ENCODE measurements around the gene REPS1. TPM values are rescaled to one million over a fixed set of nuclear protein-coding genes. Genes with fewer than 3 reads are reported as not detected.

The REPS1 gene
- total RNA-seq (10 to 100 TPM; 16.3 to 23.9 (median 21.5) TPM), polyA plus RNA-seq (10 to 100 TPM; 13.0 to 17.2 (median 16.8) TPM)
- long read RNA-seq, donor 1, full-length matches to known transcripts = 7 of 13 reads
- long read RNA-seq, donor 1, partial matches to known transcripts = 1 of 13 reads
- long read RNA-seq, donor 1, other reads (novel, unspliced or antisense) = 5 of 13 reads
- long read RNA-seq, donor 2, full-length matches to known transcripts = 24 of 49 reads
- long read RNA-seq, donor 2, partial matches to known transcripts = 13 of 49 reads
- long read RNA-seq, donor 2, other reads (novel, unspliced or antisense) = 12 of 49 reads

GRCh38 chr6:138987643-138988468, at the start of gene REPS1:
TSS of gene REPS1 (minus strand) at chr6:138988253. CDS start at chr6:138987682, 571 bp downstream.
- no peaks in the 10 kb centered on the region for H3K27me3 ChIP-seq (ENCODE audit: insufficient read depth in 3 of 3, low read length in 2 of 3)
- WGBS, 3 donors = 0 to 1% (median 0%) methylated on average over 75 to 105 of the region's 105 CpGs
- TF ChIP-seq, protein P1, sequence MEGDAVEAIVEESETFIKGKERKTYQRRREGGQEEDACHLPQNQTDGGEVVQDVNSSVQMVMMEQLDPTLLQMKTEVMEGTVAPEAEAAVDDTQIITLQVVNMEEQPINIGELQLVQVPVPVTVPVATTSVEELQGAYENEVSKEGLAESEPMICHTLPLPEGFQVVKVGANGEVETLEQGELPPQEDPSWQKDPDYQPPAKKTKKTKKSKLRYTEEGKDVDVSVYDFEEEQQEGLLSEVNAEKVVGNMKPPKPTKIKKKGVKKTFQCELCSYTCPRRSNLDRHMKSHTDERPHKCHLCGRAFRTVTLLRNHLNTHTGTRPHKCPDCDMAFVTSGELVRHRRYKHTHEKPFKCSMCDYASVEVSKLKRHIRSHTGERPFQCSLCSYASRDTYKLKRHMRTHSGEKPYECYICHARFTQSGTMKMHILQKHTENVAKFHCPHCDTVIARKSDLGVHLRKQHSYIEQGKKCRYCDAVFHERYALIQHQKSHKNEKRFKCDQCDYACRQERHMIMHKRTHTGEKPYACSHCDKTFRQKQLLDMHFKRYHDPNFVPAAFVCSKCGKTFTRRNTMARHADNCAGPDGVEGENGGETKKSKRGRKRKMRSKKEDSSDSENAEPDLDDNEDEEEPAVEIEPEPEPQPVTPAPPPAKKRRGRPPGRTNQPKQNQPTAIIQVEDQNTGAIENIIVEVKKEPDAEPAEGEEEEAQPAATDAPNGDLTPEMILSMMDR (IDR thresholded peaks at IDR 0.05) = peak; percentile 99
- H3K4me3 ChIP-seq = peak within 1 kb of the TSS; percentile 81
- H3K4me1 ChIP-seq = peaks cover 7% of the 10 kb centered on the region
- ATAC-seq (peak; percentile 99), DNase-seq (peak; percentile 91 to 95)
- no peaks in the 10 kb centered on the region for H3K9me3 ChIP-seq
- no peaks in the 10 kb centered on the region for H3K36me3 ChIP-seq (ENCODE audit: insufficient read depth in 1 of 2, low read depth in 1 of 2)
- intact Hi-C loops (cut with DNase I) = loop anchor here (1.0 to 5.0 kb wide), 3 partner anchors 173 to 379 kb away; no protein-coding TSS in a partner anchor
- peak within 1 kb of the TSS; percentile 93 for H3K27ac ChIP-seq

GRCh38 chr6:139037490-139037889, 49.4 kb upstream of the REPS1 start:
- no peak for ATAC-seq
- WGBS, 3 donors = 86 to 94% (median 87%) methylated on average over 5 of the region's 5 CpGs
- no peaks in the 10 kb centered on the region for H3K36me3 ChIP-seq (ENCODE audit: insufficient read depth in 1 of 2, low read depth in 1 of 2)
- H3K4me3 ChIP-seq = no peak overlapping the region
- no peak for DNase-seq
- H3K27ac ChIP-seq = no peak overlapping the region
- no peaks in the 10 kb centered on the region for H3K4me1 ChIP-seq
- H3K9me3 ChIP-seq = no peaks in the 10 kb centered on the region
- no peaks in the 10 kb centered on the region for H3K27me3 ChIP-seq (ENCODE audit: insufficient read depth in 3 of 3, low read length in 2 of 3)
- TF ChIP-seq, protein P1 (IDR thresholded peaks at IDR 0.05) = no peak
- intact Hi-C loops (cut with DNase I) = no loop called here

- no peak overlapping the region for H3K27ac ChIP-seq
- 72 to 77% (median 74%) methylated on average over 9 of the region's 9 CpGs for WGBS, 3 donors
- ATAC-seq (no peak), DNase-seq (no peak)
- TF ChIP-seq, protein P1 (IDR thresholded peaks at IDR 0.05) = no peak
- H3K27me3 ChIP-seq (ENCODE audit: insufficient read depth in 3 of 3, low read length in 2 of 3) = no peaks in the 10 kb centered on the region
- peak overlapping the region; percentile 92 for H3K4me3 ChIP-seq
- H3K4me1 ChIP-seq = peaks cover 3% of the 10 kb centered on the region
- no peaks in the 10 kb centered on the region for H3K36me3 ChIP-seq (ENCODE audit: insufficient read depth in 1 of 2, low read depth in 1 of 2)
- intact Hi-C loops (cut with DNase I) = no loop called here
- no peaks in the 10 kb centered on the region for H3K9me3 ChIP-seq
Measured at GRCh38 chr6:139030228-139030963, 42.3 kb upstream of the REPS1 start.

DNA sequence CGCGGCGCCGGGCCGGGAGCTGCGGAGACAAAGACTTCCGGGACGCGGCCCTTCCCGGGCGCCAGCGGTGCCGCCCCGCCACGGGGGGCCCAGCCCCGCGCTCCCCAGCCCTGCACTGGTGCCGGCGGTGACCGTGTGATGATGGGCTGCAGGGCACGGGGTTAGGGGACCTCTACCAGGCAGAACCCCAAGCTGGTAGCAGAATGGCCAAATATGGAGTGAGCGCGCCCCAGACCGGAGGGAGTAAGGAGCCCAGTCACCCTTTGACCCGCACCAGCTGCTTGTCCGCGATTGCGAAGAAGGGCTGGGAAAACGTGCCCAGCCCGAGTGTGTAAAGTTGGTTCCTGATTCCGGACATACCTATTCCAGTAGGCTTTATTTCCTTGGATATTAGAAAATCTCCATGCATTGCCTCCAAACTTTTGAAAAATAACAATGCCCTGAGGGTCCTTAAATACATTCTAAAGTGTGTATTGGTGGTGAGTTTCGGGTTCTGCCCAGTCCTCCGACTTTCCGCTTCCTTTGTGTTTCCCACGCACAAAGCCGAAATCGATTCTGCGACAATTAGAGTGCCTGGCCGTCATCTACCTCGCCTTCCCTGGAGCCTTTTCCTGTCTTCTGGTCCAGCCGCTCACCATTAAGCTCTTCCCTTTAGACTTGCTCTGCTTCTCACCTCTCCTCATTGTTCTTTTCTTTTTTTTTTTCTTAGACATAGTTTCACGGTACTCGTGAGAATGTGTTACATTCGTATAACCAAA, 41.6 kb upstream of the REPS1 start:
- ATAC-seq (peak; percentile 52 to 77 (median 68)), DNase-seq (peak; percentile 61 to 79)
- TF ChIP-seq, protein P1 (IDR thresholded peaks at IDR 0.05) = no peak
- Histone ChIP-seq H3K4me1 (peaks cover 3% of the 10 kb centered on the region), H3K36me3 (ENCODE audit: insufficient read depth in 1 of 2, low read depth in 1 of 2) (no peaks in the 10 kb centered on the region), H3K27me3 (ENCODE audit: insufficient read depth in 3 of 3, low read length in 2 of 3) (no peaks in the 10 kb centered on the region), H3K27ac (peak overlapping the region; percentile 46), H3K4me3 (peak overlapping the region; percentile 92), H3K9me3 (no peaks in the 10 kb centered on the region)
- intact Hi-C loops (cut with DNase I) = no loop called here
- WGBS, 3 donors = 9 to 17% (median 10%) methylated on average over 29 to 44 of the region's 44 CpGs
